Stromal cell of bone marrow (primary cell): Measurements from ENCODE around the gene CACNB4.

Experiments
- DNase-seq: peaks from one replicate; pipeline ENCODE4 v3.0.0-alpha.2; 2012; ENCODE audit warnings: low read depth

Gene CACNB4

GRCh38 chr2:152088006-152088405, 10.8 kb downstream of the CACNB4 start:
- DNase-seq = no peak

GRCh38 chr2:152086231-152086630, 12.6 kb downstream of the CACNB4 start:
- DNase-seq = no peak

- DNase-seq = no peak
Measured at GRCh38 chr2:152084076-152084475, 14.8 kb downstream of the CACNB4 start.

GRCh38 chr2:152083202-152083875, 15.5 kb downstream of the CACNB4 start:
- DNase-seq = no peak

- no peak for DNase-seq
Measured at GRCh38 chr2:152078662-152079061, 20.2 kb downstream of the CACNB4 start.

GRCh38 chr2:152078023-152078422, 20.8 kb downstream of the CACNB4 start:
- no peak for DNase-seq

- no peak for DNase-seq
Measured at GRCh38 chr2:152075461-152076050, 23.3 kb downstream of the CACNB4 start.

- no peak for DNase-seq
Measured at GRCh38 chr2:152072011-152072410, 26.8 kb downstream of the CACNB4 start.

- no peak for DNase-seq
Measured at GRCh38 chr2:152071518-152071917, 27.3 kb downstream of the CACNB4 start.

GRCh38 chr2:152071092-152071491, 27.8 kb downstream of the CACNB4 start:
- DNase-seq = no peak

GRCh38 chr2:152068226-152068625, 30.6 kb downstream of the CACNB4 start:
- DNase-seq = no peak

- no peak for DNase-seq
Measured at GRCh38 chr2:152067823-152068222, 31.0 kb downstream of the CACNB4 start.

- no peak for DNase-seq
Measured at GRCh38 chr2:152065945-152066344, 32.9 kb downstream of the CACNB4 start.

GRCh38 chr2:152064001-152064400, 34.8 kb downstream of the CACNB4 start:
- no peak for DNase-seq

GRCh38 chr2:152063325-152063924, 35.4 kb downstream of the CACNB4 start:
- DNase-seq = no peak

- DNase-seq = peak; percentile 64
Measured at GRCh38 chr2:152062125-152063091, 36.4 kb downstream of the CACNB4 start.

GRCh38 chr2:152061383-152061782, 37.5 kb downstream of the CACNB4 start:
- no peak for DNase-seq

GRCh38 chr2:152058655-152059054, 40.2 kb downstream of the CACNB4 start:
- no peak for DNase-seq

- no peak for DNase-seq
Measured at GRCh38 chr2:152056418-152056817, 42.4 kb downstream of the CACNB4 start.

- peak; percentile 22 for DNase-seq
Measured at GRCh38 chr2:152055366-152056108, 43.3 kb downstream of the CACNB4 start.

GRCh38 chr2:152054593-152054992, 44.3 kb downstream of the CACNB4 start:
- DNase-seq = peak; percentile 83

GRCh38 chr2:152051436-152051835, 47.4 kb downstream of the CACNB4 start:
- no peak for DNase-seq
